IPS-15b (cell line): ENCODE results near the gene SRA1.

Experiments
- H3K27me3 ChIP-seq: one replicate; pipeline ENCODE4 v1.6.1; 2013; ENCODE audit warnings: low read length; ENCODE audit not compliant: control insufficient read depth, insufficient read depth
- H3K36me3 ChIP-seq: one replicate; pipeline ENCODE4 v1.6.1; 2013; ENCODE audit warnings: low read length; ENCODE audit not compliant: control insufficient read depth, insufficient read depth
- H3K4me1 ChIP-seq: one replicate; pipeline ENCODE4 v1.6.1; 2013; ENCODE audit warnings: mild to moderate bottlenecking, low read length; ENCODE audit not compliant: control insufficient read depth, insufficient read depth
- H3K4me3 ChIP-seq: one replicate; pipeline ENCODE4 v1.5.1; 2013; ENCODE audit warnings: low read depth, low read length
- H3K9ac ChIP-seq: one replicate; pipeline ENCODE4 v1.6.1; 2013; ENCODE audit warnings: low read depth, mild to moderate bottlenecking, low read length
- H3K9me3 ChIP-seq: one replicate; pipeline ENCODE4 v1.6.1; 2013; ENCODE audit warnings: mild to moderate bottlenecking, low read length; ENCODE audit not compliant: control insufficient read depth, insufficient read depth

Gene SRA1

DNA sequence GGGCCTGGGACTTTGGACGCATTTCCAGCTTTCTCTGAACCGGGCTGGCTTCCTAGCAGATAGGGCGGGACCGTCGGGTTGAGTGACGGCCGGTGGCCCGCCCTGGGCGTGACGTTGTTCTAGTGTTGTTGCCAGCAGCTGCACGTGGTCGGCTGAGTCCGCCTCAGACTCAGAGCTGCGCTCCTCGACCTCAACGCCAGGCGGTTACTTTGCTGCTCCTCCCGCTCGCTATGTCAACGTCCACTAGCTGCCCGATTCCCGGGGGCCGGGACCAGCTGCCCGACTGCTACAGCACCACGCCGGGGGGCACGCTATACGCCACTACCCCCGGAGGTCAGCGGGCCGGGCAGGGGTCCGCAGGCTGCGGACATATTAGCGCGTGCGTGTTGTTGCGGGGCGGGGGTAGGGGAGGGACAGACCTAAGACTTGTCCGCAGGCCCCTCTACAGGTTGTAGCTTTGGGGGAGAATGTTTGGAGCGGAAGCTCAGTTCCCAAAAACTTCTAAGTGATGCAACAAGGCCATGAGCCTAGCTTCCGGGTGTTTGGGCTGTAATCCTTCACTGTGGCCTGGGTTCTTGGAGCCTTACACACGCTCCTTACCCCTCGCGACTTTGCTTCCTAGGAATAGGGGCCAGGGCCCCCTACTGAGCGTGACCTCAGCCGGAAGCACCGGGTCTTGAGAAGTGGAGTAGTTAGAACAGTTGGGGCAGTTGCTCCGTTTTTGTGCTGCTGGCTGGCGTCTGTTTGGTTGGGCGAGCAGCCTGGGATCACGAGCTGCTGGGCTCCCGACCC, 9.6 kb downstream of the SRA1 start, which contains the start of gene EIF4EBP3:
EIF4EBP3 (plus strand) TSS at position 155 of the 792 bp plus-strand sequence; CDS start at position 231, 76 bp downstream.
- no peaks in the 10 kb centered on the region for H3K9me3 ChIP-seq
- peaks cover 12% of the 10 kb centered on the region for H3K36me3 ChIP-seq
- peak within 1 kb of the TSS; percentile 58 for H3K4me3 ChIP-seq
- peaks cover 12% of the 10 kb centered on the region for H3K4me1 ChIP-seq
- peak within 1 kb of the TSS; percentile 87 for H3K9ac ChIP-seq
- no peaks in the 10 kb centered on the region for H3K27me3 ChIP-seq

DNA sequence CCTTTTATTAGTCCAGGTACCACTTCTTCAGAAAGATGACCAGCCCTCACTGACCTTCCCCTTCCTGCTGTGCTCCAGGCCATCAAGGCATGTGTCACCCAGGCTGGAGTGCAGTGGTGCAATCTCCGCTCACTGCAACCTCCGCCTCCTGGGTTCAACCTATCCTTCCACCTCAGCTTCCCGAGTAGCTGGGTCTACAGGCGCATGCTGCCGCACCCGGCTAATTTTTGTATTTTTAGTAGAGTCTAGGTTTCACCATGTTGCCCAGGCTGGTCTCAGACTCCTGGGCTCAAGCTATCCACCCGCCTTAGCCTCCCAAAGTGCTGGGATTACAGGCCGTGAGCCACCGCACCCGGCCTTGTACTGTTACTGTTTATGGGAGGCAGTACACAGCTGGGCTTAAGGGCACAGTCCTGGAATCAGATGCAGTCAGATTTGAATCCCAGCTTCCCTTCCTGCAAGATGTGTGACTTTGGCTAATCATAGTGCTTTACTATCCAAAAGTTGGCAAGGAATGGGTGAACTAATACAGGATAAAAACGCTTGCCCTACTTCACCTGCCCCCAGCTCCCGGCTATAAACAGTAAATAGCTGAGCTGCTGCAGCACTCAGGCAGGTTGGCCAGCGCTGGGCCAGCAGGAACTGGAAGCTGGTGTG, 10.3 kb downstream of the SRA1 start:
- Histone ChIP-seq H3K27me3 (no peaks in the 10 kb centered on the region), H3K4me1 (peaks cover 12% of the 10 kb centered on the region), H3K4me3 (peak overlapping the region; percentile 58), H3K9ac (peak overlapping the region; percentile 54), H3K36me3 (peaks cover 12% of the 10 kb centered on the region), H3K9me3 (no peaks in the 10 kb centered on the region)

DNA sequence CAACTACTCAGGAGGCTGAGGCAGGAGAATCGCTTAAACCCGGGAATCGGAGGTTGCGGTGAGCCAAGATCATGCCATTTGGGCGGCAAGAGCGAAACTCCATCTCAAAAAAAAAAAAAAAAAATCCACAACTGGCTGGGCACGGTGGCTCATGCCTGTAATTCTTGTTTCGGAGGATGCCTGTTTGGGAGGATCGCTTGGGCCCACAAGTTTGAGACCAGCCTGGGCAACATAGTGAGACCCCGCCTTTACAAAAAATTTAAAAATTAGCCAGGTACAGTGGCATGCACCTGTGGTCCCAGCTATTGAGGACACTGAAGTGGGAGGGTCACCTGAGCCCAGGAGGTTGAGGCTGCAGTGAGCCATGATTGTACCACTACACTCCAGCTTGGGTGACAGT, 11.7 kb downstream of the SRA1 start:
- H3K4me1 ChIP-seq = peaks cover 12% of the 10 kb centered on the region
- no peaks in the 10 kb centered on the region for H3K9me3 ChIP-seq
- peaks cover 6% of the 10 kb centered on the region for H3K36me3 ChIP-seq
- H3K9ac ChIP-seq = no peak overlapping the region
- no peaks in the 10 kb centered on the region for H3K27me3 ChIP-seq
- no peak overlapping the region for H3K4me3 ChIP-seq

DNA sequence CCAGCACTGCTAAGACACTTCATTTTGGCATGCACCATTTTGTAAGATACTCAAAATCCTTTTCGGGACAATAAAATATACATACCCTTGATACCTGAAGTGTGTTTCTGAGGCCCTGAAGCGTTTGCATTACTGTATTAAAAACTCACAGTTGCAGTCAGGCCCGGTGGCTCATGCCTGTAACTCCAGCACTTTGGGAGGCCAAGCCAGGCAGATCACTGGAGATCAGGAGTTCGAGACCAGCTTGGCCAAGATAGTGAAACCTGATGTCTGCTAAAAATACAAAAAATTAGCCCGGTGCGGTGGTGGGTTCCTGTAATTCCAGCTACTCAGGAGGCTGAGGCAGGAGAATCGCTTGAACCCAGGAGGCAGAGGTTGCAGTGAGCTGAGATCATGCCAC, 12.3 kb downstream of the SRA1 start:
- Histone ChIP-seq H3K4me3 (no peak overlapping the region), H3K36me3 (peaks cover 3% of the 10 kb centered on the region), H3K9ac (no peak overlapping the region), H3K4me1 (peaks cover 12% of the 10 kb centered on the region), H3K27me3 (no peaks in the 10 kb centered on the region), H3K9me3 (no peaks in the 10 kb centered on the region)

DNA sequence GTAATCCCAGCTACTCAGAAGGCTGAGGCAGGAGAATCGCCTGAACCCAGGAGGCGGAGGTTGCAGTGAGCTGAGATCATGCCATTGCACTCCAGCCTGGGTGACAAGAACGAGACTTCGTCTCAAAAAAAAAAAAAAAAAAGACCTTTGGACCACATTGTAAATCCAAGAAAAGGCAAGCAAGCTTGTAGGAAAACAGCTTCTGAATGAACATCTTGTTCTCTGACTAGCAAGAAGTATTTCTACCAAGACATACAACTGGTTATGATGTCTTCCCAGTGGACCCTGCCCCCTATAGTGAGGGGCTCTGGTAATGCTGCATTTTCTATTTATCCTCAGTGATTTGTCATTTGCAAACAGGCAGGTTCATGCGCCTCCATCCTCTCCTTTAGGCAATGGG, 14.3 kb downstream of the SRA1 start:
- H3K9me3 ChIP-seq = no peaks in the 10 kb centered on the region
- no peak overlapping the region for H3K9ac ChIP-seq
- peaks cover 3% of the 10 kb centered on the region for H3K36me3 ChIP-seq
- no peak overlapping the region for H3K4me3 ChIP-seq
- peaks cover 3% of the 10 kb centered on the region for H3K4me1 ChIP-seq
- no peaks in the 10 kb centered on the region for H3K27me3 ChIP-seq

DNA sequence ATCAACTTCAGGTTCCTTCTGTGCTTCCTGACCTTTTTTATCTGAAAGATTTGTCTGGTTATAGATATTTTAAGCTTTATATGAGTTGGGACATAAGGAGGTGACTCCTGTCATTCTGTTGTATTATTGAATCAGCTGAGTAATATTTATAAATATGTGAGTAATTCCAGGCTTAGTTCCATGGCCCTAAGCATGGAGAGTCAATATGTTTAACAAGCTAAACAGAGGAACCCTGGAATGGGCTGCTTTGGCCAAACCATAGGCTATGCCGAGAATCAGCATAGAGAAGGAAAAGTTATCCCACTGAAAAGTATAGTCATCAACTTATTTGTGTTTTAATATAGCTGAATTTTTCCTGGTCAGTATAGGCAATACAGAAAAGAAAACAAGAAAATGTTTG, 17.0 kb downstream of the SRA1 start:
- Histone ChIP-seq H3K9ac (no peak overlapping the region), H3K4me1 (no peaks in the 10 kb centered on the region), H3K36me3 (peaks cover 6% of the 10 kb centered on the region), H3K9me3 (no peaks in the 10 kb centered on the region), H3K27me3 (no peaks in the 10 kb centered on the region), H3K4me3 (no peak overlapping the region)

DNA sequence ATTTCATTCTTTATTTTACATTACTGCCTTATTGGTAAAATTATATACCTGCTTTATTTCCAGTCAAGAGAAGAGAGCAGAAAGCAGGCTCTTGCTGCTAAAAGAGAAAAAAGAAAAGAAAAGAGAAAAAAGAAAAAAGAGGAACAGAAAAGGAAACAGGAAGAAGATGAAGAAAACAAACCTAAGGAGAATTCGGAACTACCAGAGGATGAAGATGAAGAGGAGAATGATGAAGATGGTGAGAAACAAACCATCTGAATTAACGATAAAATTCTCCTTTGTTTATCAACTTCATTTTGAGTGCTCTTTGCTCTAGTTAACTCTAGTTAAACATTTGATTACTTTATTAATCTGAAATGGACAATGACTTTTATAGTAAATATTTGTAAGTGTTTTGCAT, 33.3 kb downstream of the SRA1 start:
- Histone ChIP-seq H3K4me3 (no peak overlapping the region), H3K27me3 (no peaks in the 10 kb centered on the region), H3K9ac (no peak overlapping the region), H3K4me1 (no peaks in the 10 kb centered on the region), H3K36me3 (peaks cover 12% of the 10 kb centered on the region), H3K9me3 (no peaks in the 10 kb centered on the region)

DNA sequence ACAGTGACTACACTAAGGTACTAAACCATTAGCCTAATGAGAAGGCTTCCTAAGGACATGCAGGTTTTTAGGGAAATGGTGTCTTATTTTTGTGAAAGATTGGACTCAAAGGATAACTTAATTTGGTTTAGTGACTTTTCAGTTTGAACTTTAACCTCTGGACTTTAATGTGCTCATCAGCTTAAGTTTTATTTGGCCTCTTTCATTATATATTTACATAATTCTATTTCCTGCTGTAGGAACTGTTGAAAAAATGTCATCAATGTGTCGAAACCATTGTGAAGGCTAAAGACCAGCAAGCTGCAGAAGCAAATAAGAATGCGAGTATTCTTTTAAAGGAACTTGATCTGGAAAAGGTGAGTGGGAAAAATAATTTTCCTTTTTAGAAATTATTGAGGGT, 44.1 kb downstream of the SRA1 start:
- Histone ChIP-seq H3K9ac (no peak overlapping the region), H3K4me1 (no peaks in the 10 kb centered on the region), H3K36me3 (peaks cover 12% of the 10 kb centered on the region), H3K9me3 (no peaks in the 10 kb centered on the region), H3K27me3 (no peaks in the 10 kb centered on the region), H3K4me3 (no peak overlapping the region)

DNA sequence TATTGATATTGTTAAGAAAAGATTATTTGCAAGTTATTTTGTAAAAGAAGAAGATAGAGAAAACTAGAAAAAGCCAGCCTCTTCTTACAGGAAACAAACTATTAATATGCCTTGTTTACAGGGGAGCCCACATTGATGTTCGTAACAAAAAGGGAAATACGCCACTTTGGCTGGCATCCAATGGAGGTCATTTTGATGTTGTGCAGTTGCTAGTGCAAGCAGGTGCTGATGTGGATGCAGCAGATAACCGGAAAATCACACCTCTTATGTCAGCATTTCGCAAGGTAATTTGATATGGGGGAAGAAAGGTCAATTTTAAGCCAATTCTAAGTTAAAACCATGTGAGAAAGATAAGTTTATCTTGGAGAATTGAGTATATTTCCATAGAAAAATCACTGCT, 47.4 kb downstream of the SRA1 start:
- no peaks in the 10 kb centered on the region for H3K4me1 ChIP-seq
- no peak overlapping the region for H3K4me3 ChIP-seq
- H3K9ac ChIP-seq = no peak overlapping the region
- no peaks in the 10 kb centered on the region for H3K9me3 ChIP-seq
- no peaks in the 10 kb centered on the region for H3K27me3 ChIP-seq
- H3K36me3 ChIP-seq = peaks cover 25% of the 10 kb centered on the region

DNA sequence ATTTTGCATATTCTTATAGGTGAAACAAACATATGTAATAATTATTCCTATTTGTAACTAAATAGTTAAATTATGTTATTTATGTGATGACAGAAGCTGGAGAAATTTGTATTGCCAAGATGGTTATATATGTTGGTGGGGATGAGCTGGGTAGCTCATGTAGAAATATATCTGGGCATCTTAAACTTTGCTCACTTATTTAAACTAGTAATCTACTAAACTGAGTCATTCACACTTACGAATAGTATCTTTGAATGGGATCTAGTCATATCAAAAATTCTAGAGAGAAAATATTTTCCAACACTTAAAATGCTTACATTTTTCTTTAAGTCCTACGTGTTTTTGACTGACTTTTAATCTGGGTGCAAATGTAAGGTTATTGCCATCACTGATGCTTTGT, 54.4 kb downstream of the SRA1 start:
- H3K4me3 ChIP-seq = no peak overlapping the region
- H3K4me1 ChIP-seq = no peaks in the 10 kb centered on the region
- H3K27me3 ChIP-seq = no peaks in the 10 kb centered on the region
- peaks cover 11% of the 10 kb centered on the region for H3K36me3 ChIP-seq
- H3K9ac ChIP-seq = no peak overlapping the region
- H3K9me3 ChIP-seq = no peaks in the 10 kb centered on the region
